Melanocyte of skin (primary cell): ENCODE measurements around the gene ZNF729. TPM values are rescaled to one million over a fixed set of nuclear protein-coding genes. Genes with fewer than 3 reads are reported as not detected.

Experiments used
- small RNA-seq, 2 donors: library from RNA; depleted of rRNA; stranded (forward); fragments of <200 nt; gene quantifications; one replicate each; pipeline ENCODE3, GENCODE V24; 2012
- total RNA-seq, 2 donors: library from RNA; depleted of rRNA; stranded (reverse); fragments of >200 nt; gene quantifications; 2 replicates each; pipeline ENCODE4 v1.2.3, GENCODE V29; 2012

Gene ZNF729
- total RNA-seq: not detected

DNA sequence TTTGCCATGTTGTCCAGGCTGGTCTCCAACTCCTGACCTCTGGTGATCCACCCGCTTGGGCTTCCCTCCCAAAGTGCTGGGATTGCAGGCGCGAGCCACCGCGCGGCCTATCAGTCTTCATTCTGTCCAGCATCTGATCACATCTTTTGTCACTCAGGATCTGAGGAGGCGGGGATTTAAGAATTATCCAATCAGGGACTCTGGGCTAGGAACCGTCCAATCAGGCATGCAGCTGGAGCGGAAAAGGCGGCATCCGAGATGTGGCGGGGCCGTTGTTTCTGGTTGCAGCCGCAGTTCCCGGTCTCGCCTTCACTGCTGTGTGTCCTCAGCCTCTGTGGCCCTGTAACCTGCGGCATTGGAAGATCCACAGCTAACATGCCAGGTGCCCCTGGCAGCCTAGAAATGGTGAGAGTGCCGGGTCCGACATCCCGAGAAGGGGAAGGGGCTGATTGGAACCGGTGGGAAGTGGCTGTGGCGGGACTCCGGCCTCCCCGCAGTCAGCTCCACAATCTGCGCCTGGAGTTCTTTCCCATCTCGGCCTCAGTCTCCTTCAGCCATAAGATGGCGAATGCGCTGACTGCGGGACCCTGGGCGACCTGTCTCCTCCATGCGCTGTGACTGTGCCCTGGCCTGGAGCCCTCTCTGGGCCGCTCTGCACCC is at the start of gene ZNF729:
ZNF729 (plus strand) TSS at position 291 of the 660 bp plus-strand sequence; CDS start at position 376, 85 bp downstream.

Small RNAs within 50 kb of the gene (small RNA-seq; reads per million reads assigned to genes)
- 0 reads per million in 2 donors for gene AC011494.1

Other genes starting within 250 kb of the ZNF729 start
- gene ZNF257, start 234.0 kb upstream of the ZNF729 start, total RNA-seq: 1 to 10 TPM in 1 of 2 donors, under 1 TPM in 1; 0.34 to 3.3 TPM
- gene ZNF676, start 89.5 kb upstream of the ZNF729 start, total RNA-seq: under 1 TPM in 1 of 2 donors, not detected in 1; 0.34 TPM
- gene ZNF98, start 135.9 kb downstream of the ZNF729 start, total RNA-seq: not detected